DMS 273 treated with DMSO at 0.1 percent for 48 hours (cell line): ENCODE results near the gene PLCD3.

Experiments
- DNase-seq: peaks from one replicate; lab custom pipeline; 2025; lab: John Stamatoyannopoulos, UW

PLCD3 gene

DNA sequence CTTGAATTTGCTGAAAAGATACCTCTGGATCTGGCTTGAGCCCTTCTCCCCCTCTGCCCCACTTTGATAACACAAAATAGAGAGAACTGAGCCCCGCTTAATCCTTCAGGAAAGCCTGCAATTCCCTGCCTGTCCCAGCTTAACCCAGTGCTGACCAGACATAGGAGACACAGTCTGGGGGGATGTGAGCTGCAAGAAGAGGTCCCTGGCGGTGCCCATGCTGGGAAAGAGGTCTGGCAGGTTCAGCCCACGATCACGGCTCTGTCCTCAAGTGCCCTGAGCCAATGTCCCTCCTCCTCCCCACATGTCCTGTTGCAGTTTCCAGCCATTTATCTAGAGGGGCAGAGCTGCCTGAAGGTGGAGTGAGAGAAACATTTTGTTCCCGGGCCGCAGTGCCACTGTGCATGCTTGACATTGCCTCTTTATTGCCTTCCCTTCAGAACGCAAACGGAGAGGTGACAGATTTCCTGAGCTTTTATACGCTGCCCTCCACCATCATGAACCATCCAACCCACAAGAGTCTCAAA, 29.0 kb downstream of the PLCD3 start:
- no peak for DNase-seq

DNA sequence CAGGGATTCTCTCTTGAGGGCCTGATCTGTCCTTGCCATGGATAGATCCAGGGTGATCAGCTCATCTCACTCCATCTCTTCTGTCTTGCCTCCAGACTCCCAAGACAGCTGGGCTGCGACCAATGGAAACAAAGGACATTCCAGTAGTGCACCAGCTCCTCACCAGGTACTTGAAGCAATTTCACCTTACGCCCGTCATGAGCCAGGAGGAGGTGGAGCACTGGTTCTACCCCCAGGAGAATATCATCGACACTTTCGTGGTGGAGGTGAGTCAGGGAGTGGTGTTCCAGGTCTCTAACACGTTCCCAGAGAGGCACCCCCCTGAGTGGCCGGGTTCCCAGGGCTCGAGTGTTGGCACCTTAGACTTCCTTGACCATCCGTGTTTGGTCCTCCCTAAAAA, 29.5 kb downstream of the PLCD3 start:
- DNase-seq = no peak

DNA sequence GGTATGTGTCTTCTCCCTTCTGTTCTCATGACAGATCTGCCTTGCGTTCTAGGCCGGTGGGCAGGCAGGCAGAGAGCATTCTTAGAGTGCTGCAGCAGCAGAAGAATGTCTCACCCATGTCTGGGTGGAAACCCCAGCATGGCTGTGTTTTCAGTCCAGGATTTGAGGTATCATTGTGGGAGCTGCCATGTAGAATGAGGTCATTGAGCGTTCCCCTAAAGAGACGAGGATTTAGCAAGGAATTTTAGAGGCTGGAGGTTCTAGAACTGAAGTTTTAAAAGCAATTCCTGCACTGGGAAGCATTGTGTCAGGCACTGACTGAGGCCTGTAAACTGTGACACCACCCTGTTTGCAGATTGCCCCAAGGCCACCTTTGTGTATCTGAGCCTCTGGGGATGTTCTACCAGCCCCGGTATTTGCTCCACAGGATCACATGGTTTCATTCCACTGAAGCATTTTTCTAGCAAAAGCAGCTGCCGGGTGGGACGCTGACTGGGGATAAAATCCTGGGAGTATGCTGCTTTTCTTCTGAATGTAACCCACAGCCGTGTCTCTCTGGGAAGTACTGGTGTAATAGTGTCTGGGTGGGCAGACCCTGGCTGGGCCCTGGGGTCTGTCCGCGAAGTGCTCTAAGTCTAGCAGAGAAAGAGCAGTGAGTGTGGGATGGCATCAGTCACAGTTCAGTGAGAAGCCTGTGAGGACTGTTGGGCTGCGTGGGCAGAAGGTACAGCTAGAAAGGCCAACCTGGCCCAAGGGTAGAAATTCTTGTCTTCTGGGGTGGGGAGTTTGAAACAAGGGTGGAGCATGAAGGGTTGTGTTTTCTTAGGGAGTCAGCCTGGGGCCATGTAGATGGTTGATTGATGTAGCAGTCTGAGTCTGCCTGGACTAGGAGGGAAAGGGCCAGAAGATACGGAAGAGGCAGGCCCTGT, 30.2 kb downstream of the PLCD3 start:
- no peak for DNase-seq

- no peak for DNase-seq
These were observed 30.8 kb downstream of the PLCD3 start for GRCh38 chr17:45101546-45101882.

- DNase-seq = peak; percentile 59
These were observed 33.3 kb downstream of the PLCD3 start for GRCh38 chr17:45098869-45099616.

- DNase-seq = peak; percentile 87
These were observed 34.0 kb downstream of the PLCD3 start for GRCh38 chr17:45098081-45098868.

- no peak for DNase-seq
These were observed 35.4 kb downstream of the PLCD3 start for GRCh38 chr17:45096926-45097325.

GRCh38 chr17:45096141-45096540, 36.2 kb downstream of the PLCD3 start:
- peak; percentile 11 for DNase-seq

DNA sequence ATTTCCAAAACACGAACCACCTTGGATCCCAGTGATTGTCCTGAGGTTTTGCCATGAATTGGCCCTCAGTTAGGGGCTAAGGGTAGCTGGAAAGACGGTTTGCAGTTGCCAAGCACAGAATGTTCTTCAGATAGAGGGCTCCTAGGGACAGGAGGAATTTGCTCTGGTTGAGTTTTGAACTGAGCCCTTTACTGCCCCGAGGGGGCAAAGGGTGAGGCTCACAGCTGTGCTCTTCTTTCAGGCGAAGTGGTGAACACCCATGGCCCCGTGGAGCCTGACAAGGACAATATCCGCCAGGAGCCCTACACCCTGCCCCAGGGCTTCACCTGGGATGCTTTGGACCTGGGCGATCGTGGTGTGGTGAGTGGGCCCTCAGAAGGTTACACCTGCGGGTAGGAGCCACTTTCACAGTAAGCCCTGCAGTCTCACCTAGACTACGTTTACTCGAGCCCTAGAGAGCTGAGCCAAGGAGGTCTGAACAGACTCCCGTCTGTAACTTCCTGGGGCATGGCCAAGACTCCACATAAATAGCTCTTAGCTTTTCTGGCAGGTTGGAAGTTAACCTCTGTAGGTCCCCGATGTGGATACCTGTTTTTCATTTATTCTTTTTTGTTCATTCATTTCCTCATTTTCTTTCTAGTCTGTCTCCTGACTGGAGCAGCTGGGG, 38.7 kb downstream of the PLCD3 start:
- DNase-seq = no peak

- no peak for DNase-seq
These were observed 39.3 kb downstream of the PLCD3 start for GRCh38 chr17:45092911-45093430.

- DNase-seq = no peak
These were observed 40.4 kb downstream of the PLCD3 start for GRCh38 chr17:45091778-45092425.

- no peak for DNase-seq
These were observed 41.6 kb downstream of the PLCD3 start for GRCh38 chr17:45090711-45091110.

DNA sequence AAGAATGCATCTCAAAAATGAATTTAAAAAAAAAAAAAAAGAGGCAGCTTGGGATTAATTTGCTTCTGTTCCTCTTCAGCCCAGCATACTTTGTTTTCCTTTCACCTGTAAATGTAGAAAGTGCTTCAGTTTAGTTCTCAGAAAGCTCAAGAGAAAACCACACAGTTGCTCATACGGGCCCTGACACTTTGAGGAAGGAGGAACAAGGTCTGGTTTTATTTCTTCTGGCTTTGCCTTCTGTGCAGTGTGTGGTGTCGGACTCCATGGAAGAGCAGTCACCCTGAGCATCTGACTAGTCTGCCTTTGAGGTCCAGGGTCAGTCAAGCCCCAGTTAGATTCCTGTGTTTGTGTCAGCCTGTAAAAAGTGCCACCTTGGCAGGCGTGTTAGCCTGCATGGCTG, 43.6 kb downstream of the PLCD3 start:
- DNase-seq = no peak

- no peak for DNase-seq
These were observed 44.3 kb downstream of the PLCD3 start for GRCh38 chr17:45087978-45088377.

- no peak for DNase-seq
These were observed 44.8 kb downstream of the PLCD3 start for GRCh38 chr17:45087504-45087975.

- DNase-seq = no peak
These were observed 45.3 kb downstream of the PLCD3 start for GRCh38 chr17:45086865-45087503.

DNA sequence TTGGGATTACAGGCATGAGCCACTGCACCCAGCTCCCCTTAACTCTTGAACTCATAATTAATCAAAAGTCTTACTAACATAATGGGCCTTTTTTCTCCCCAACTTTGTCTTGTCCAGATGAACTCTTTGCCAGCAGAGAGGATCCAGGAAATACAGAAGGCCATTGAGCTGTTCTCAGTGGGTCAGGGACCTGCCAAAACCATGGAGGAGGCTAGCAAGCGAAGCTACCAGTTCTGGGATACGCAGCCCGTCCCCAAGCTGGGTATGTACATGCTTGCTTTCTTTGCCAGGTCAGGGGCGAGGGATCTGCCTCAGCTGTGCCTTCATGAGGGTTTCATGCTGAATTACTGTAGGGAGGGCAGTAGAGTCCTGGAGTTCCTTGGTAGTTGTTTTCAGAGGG, 45.9 kb downstream of the PLCD3 start:
- DNase-seq = no peak

DNA sequence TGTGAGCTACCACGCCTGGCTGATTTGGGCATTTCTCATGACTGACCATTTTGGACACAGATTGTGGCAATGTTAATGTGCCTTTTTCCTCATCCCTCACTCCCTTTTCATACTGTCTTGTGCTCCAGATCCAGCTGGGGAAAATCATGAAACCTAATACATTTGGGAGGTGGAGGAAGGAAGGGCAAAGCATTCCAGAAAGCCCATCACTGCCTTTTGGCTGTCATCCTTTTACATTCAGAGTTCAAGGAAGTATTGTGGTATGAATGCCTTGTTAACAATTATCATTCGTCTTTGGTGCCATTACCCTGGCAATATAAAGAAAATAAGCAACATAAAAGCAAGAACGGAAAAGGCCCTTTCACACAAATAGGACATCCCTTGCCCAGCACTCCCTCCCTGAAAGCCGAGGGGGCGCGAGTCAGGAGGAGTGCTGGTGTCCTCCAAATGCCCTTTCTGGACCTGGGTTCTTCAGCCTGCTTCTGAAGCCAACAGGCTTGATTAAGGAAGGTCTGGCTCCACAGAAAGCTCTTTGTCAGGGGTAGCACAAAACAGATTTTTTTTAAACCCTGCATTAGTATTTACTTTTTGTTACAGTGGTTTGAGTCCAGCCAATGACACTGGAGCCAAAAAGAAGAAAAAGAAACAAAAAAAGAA, 51.1 kb downstream of the PLCD3 start:
- DNase-seq = no peak

GRCh38 chr17:45077643-45078042, 54.7 kb downstream of the PLCD3 start:
- no peak for DNase-seq
